Measurements from ENCODE around the gene TUBAL3. TPM values are rescaled to one million over a fixed set of nuclear protein-coding genes. Genes with fewer than 3 reads are reported as not detected.

Gene TUBAL3
- total RNA-seq, 1 experiment from 2014 or later = not detected

GRCh38 chr10:5343979-5344378 lies 60.6 kb downstream of the TUBAL3 start:
- Histone ChIP-seq H2AFZ (ENCODE audit: low read length) (no peak overlapping the region), H4K5ac (ENCODE audit: insufficient read length, low read depth, low read length) (no peak overlapping the region), H3K9ac (ENCODE audit: extremely low read depth, insufficient read length, low read length) (no peak overlapping the region), H3K14ac (ENCODE audit: insufficient read depth, low read length) (no peak overlapping the region), H3K18ac (ENCODE audit: insufficient read length, low read depth, low read length) (no peak overlapping the region), H4K20me1 (ENCODE audit: control insufficient read depth, insufficient read depth, insufficient read length) (no peaks in the 10 kb centered on the region), H3K79me1 (ENCODE audit: insufficient read depth, low read depth, low read length, poor library complexity, severe bottlenecking) (no peaks in the 10 kb centered on the region), H4K8ac (replicated peaks; ENCODE audit: insufficient read length, low read depth, low read length) (no peak overlapping the region), H3K79me2 (ENCODE audit: insufficient read depth, low read length) (no peaks in the 10 kb centered on the region), H2BK120ac (ENCODE audit: low read depth, low read length, poor library complexity, severe bottlenecking) (no peak overlapping the region), H2BK12ac (ENCODE audit: insufficient read length, low read depth, low read length) (no peak overlapping the region), H3T11ph (ENCODE audit: low read length) (no peak overlapping the region), H2BK5ac (ENCODE audit: insufficient read length, low read length) (no peak overlapping the region), H2BK15ac (ENCODE audit: low read depth, low read length) (no peak overlapping the region), H3K23me2 (ENCODE audit: insufficient read length, low read depth, low read length, poor library complexity, severe bottlenecking) (no peaks in the 10 kb centered on the region), H3K4me1 (ENCODE audit: insufficient read depth, low read length) (no peaks in the 10 kb centered on the region), H3K27me3 (ENCODE audit: insufficient read depth, low read length) (no peaks in the 10 kb centered on the region), H3K27ac (ENCODE audit: insufficient read length, low read depth, low read length) (no peak overlapping the region), H4K91ac (ENCODE audit: insufficient read length, low read depth, low read length) (no peak overlapping the region), H3K4me2 (ENCODE audit: insufficient read depth, insufficient read length, low read length) (no peak overlapping the region), H3K9me3 (ENCODE audit: control insufficient read depth, low read depth, low read length) (no peaks in the 10 kb centered on the region), H3K56ac (ENCODE audit: insufficient read length, low read depth, low read length) (no peak overlapping the region), H2AK5ac (ENCODE audit: insufficient read length, low read length) (no peak overlapping the region), H3K23ac (ENCODE audit: insufficient read length, low read depth, low read length) (no peak overlapping the region), H2BK20ac (ENCODE audit: low read depth, low read length, poor library complexity, severe bottlenecking) (no peak overlapping the region), H3K4ac (ENCODE audit: low read depth, low read length) (no peak overlapping the region)
- no peak for DNase-seq
- no peaks in the 10 kb centered on the region; the same call in 1 of the 2 replicates for H3K27me3 Mint-ChIP-seq (ENCODE audit: low read depth)
- peaks cover 4 to 5% of the 10 kb centered on the region in 2 experiments; a peak in 3 of 4 replicates for H3K4me1 Mint-ChIP-seq
- no CpG with 5 or more reads among the region's 4 CpGs for WGBS (ENCODE audit: extremely low coverage, insufficient read length, low lambda C conversion rate)
- H3K36me3 Mint-ChIP-seq (ENCODE audit: insufficient read depth in 1 of 3, low read depth in 3 of 3) = no peaks in the 10 kb centered on the region
- no peak overlapping the region for H3K4me3 Mint-ChIP-seq
- H3K27ac Mint-ChIP-seq = no peak overlapping the region
- no peak for TF ChIP-seq CTCF (conservative IDR thresholded peaks at IDR 0.05)
- peaks cover 6 to 33% of the 10 kb centered on the region in 2 experiments; a peak in 4 of 5 replicates for H3K9me3 Mint-ChIP-seq
